Panc1 (cell line): ENCODE measurements around the gene MYO7B. TPM values are rescaled to one million over a fixed set of nuclear protein-coding genes. Genes with fewer than 3 reads are reported as not detected.
"Not testable (repeated sequence)": the region's sequence is repeated elsewhere in the genome, so short reads cannot be mapped to it uniquely, and the experiment has no call there.

ENCODE experiments used
- ATAC-seq: fragments of 200-7000 bp; cut with Tn5 transposase; 2 replicates; pipeline ENCODE4 v1.9.1; 2020; ENCODE audit warnings: mild to moderate bottlenecking, moderate library complexity
- BruUV-seq: library from RNA; stranded (reverse); fragments of 400-500 nt; replicated peaks from 2 replicates; lab custom pipeline; 2021; lab: Mats Ljungman, UMichigan
- CTCF ChIA-PET: fragments of 300-600 bp; sonication (Branson Sonifier 250); formaldehyde crosslinking; loops from one replicate; lab custom pipeline; 2022; ENCODE audit warnings: antibody characterized with exemption; lab: Charles Lee
- POLR2A ChIA-PET: fragments of 300-600 bp; sonication (Branson Sonifier 250); formaldehyde crosslinking; loops from one replicate; lab custom pipeline; 2022; ENCODE audit warnings: antibody characterized with exemption; lab: Charles Lee
- DNase-seq: peaks from one replicate; pipeline ENCODE4 v3.0.0-alpha.2; 2010; ENCODE audit warnings: low read depth, low spot score
- H3K27ac ChIP-seq: 2 replicates; pipeline ENCODE4 v1.5.1; 2011; ENCODE audit warnings: mild to moderate bottlenecking, low read length, inconsistent platforms
- H3K27me3 ChIP-seq: fragments of 200-500 bp; sonication (Bioruptor generic); 2 replicates; pipeline ENCODE4 v1.6.0; 2014; ENCODE audit warnings: low read length, inconsistent platforms; ENCODE audit not compliant: control insufficient read depth, insufficient read depth
- H3K36me3 ChIP-seq: fragments of 200-500 bp; sonication (Bioruptor generic); 2 replicates; pipeline ENCODE4 v1.5.1; 2014; ENCODE audit warnings: inconsistent platforms, mild to moderate bottlenecking, low read length, moderate library complexity; ENCODE audit not compliant: control insufficient read depth, insufficient read depth
- H3K4me1 ChIP-seq: 2 replicates; pipeline ENCODE4 v1.5.1; 2011; ENCODE audit warnings: inconsistent platforms, mild to moderate bottlenecking, low read length, moderate library complexity; ENCODE audit not compliant: control insufficient read depth, insufficient read depth
- H3K4me3 ChIP-seq, 2 experiments: 2 replicates each; pipeline ENCODE4 v1.5.1; 2011 to 2012; ENCODE audit warnings: low read depth in 2 of 2, low read length in 2 of 2, mild to moderate bottlenecking in 2 of 2, inconsistent platforms in 1 of 2, moderate library complexity in 1 of 2
- H3K9me3 ChIP-seq: fragments of 200-500 bp; sonication (Bioruptor generic); 2 replicates; pipeline ENCODE4 v1.5.1; 2014; ENCODE audit warnings: low read depth, mild to moderate bottlenecking, inconsistent platforms, low read length, moderate library complexity; ENCODE audit not compliant: control insufficient read depth, insufficient read depth
- POLR2AphosphoS5 ChIP-seq: IDR thresholded peaks from 2 replicates; pipeline ENCODE4 v1.6.1; 2012; ENCODE audit warnings: mild to moderate bottlenecking, low read depth, low read length, moderate library complexity
- REST ChIP-seq, 2 experiments: IDR thresholded peaks; 2 replicates each; pipeline ENCODE4 v1.6.1; 2011 to 2012; ENCODE audit warnings: low read depth in 2 of 2, control low read depth in 1 of 2, low read length in 1 of 2, mild to moderate bottlenecking in 1 of 2, moderate library complexity in 1 of 2; ENCODE audit not compliant: insufficient read depth in 1 of 2
- SIN3A ChIP-seq: IDR thresholded peaks from 2 replicates; pipeline ENCODE4 v1.6.1; 2012; ENCODE audit warnings: low read depth, mild to moderate bottlenecking, low read length, moderate library complexity, borderline replicate concordance; ENCODE audit not compliant: insufficient read depth
- TCF7L2 ChIP-seq: IDR thresholded peaks from 2 replicates; pipeline ENCODE4 v1.6.1; 2011; ENCODE audit warnings: mild to moderate bottlenecking, low read depth, low read length, inconsistent platforms
- in situ Hi-C: cut with HindIII; loops from 2 replicates; pipeline ENCODE4 v1.10.0; 2016; ENCODE audit warnings: low sequenced_read_pairs, low pct_unique_long_range_greater_than_20kb
- intact Hi-C: fragments of 100-400 bp; cut with micrococcal nuclease; formaldehyde crosslinking; loops from one replicate; pipeline ENCODE4 v1.10.0; 2022; ENCODE audit not compliant: unreplicated experiment
- total RNA-seq: library from RNA; stranded (reverse); gene quantifications from one replicate; pipeline ENCODE4 v1.2.1, GENCODE V29; 2021; ENCODE audit not compliant: unreplicated experiment
- TF ChIP-seq, protein P1 (sequence below): fragments of 450-650 bp; IDR thresholded peaks from 2 replicates; pipeline ENCODE4 v1.5.1; 2017; ENCODE audit warnings: mild to moderate bottlenecking

Gene MYO7B
- total RNA-seq, 1 experiment from 2014 or later, result 0.15 TPM

- BruUV-seq, result no TSS peak
- Histone ChIP-seq H3K4me1 (peaks cover 11% of the 10 kb centered on the region; the same call in 1 of the 2 replicates), H3K4me3 (no peak overlapping the region), H3K27ac (no peak overlapping the region), H3K27me3 (no peaks in the 10 kb centered on the region), H3K36me3 (peaks cover 28% of the 10 kb centered on the region), H3K9me3 (no peaks in the 10 kb centered on the region)
- ChIA-PET POLR2A (no interaction called here), CTCF (no interaction called here)
- DNase-seq, result no peak
- ATAC-seq, result no peak
- TF ChIP-seq TCF7L2 (no peak), SIN3A (no peak), POLR2AphosphoS5 (no peak), REST (IDR thresholded peaks at IDR 0.05; ENCODE audit: insufficient read depth in 1 of 2, low read depth in 2 of 2, low read length in 1 of 2) (no peak)
- TF ChIP-seq, protein P1, sequence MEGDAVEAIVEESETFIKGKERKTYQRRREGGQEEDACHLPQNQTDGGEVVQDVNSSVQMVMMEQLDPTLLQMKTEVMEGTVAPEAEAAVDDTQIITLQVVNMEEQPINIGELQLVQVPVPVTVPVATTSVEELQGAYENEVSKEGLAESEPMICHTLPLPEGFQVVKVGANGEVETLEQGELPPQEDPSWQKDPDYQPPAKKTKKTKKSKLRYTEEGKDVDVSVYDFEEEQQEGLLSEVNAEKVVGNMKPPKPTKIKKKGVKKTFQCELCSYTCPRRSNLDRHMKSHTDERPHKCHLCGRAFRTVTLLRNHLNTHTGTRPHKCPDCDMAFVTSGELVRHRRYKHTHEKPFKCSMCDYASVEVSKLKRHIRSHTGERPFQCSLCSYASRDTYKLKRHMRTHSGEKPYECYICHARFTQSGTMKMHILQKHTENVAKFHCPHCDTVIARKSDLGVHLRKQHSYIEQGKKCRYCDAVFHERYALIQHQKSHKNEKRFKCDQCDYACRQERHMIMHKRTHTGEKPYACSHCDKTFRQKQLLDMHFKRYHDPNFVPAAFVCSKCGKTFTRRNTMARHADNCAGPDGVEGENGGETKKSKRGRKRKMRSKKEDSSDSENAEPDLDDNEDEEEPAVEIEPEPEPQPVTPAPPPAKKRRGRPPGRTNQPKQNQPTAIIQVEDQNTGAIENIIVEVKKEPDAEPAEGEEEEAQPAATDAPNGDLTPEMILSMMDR, result no peak
- intact Hi-C loops (no loop called here), in situ Hi-C loops (no loop called here)
Measured at GRCh38 chr2:127520424-127520823, 15.1 kb upstream of the MYO7B start.

- in situ Hi-C loops (no loop called here), intact Hi-C loops (no loop called here)
- Histone ChIP-seq H3K9me3 (no peaks in the 10 kb centered on the region), H3K4me3 (no peak overlapping the region), H3K36me3 (peaks cover 26% of the 10 kb centered on the region), H3K4me1 (peaks cover 20% of the 10 kb centered on the region), H3K27me3 (no peaks in the 10 kb centered on the region), H3K27ac (no peak overlapping the region)
- TSS peak; percentile 38 for BruUV-seq
- POLR2A ChIA-PET, result no interaction called here
- DNase-seq, result no peak
- CTCF ChIA-PET, result no interaction called here
- no peak for ATAC-seq
- TF ChIP-seq REST (IDR thresholded peaks at IDR 0.05; ENCODE audit: insufficient read depth in 1 of 2, low read depth in 2 of 2, low read length in 1 of 2) (no peak), TCF7L2 (no peak), POLR2AphosphoS5 (no peak), SIN3A (no peak)
- TF ChIP-seq, protein P1, result no peak
Measured at GRCh38 chr2:127523269-127523939, 12.1 kb upstream of the MYO7B start.

- Histone ChIP-seq H3K4me3 (peak overlapping the region in 1 of 2 experiments; percentile 0; a peak in 2 of 4 replicates), H3K4me1 (peaks cover 20% of the 10 kb centered on the region), H3K36me3 (peaks cover 25% of the 10 kb centered on the region)
- H3K27ac ChIP-seq, BruUV-seq, H3K27me3 ChIP-seq, intact Hi-C loops, DNase-seq, ATAC-seq, H3K9me3 ChIP-seq, in situ Hi-C loops, CTCF ChIA-PET, POLR2A ChIA-PET: not testable (repeated sequence)
Measured at GRCh38 chr2:127524198-127524834, 11.2 kb upstream of the MYO7B start.
